Measurements from ENCODE around the gene CENPV. TPM values are rescaled to one million over a fixed set of nuclear protein-coding genes. Genes with fewer than 3 reads are reported as not detected.

The CENPV gene
- total and polyA plus RNA-seq, 2 of the 13 experiments (the other 11 are each of a cell fraction or from before 2014, with no cell fraction given): 193 to 292 TPM

- no peak for TF ChIP-seq KIAA2018 (CRISPR knock-in tag; IDR thresholded peaks at IDR 0.05; ENCODE audit: borderline replicate concordance)
- peak; percentile 57; the same call in 1 of the 2 replicates for TF ChIP-seq ZSCAN9 (CRISPR knock-in tag; IDR thresholded peaks at IDR 0.05; ENCODE audit: borderline replicate concordance)
- TF ChIP-seq ZNF331 (CRISPR knock-in tag; IDR thresholded peaks at IDR 0.05): peak; percentile 53; the same call in 1 of the 2 replicates
- no peak for TF ChIP-seq ZNF468 (CRISPR knock-in tag; IDR thresholded peaks at IDR 0.05)
- TF ChIP-seq HMGXB4 (CRISPR knock-in tag; IDR thresholded peaks at IDR 0.05; ENCODE audit: borderline replicate concordance in 1 of 2, low read depth in 1 of 2): peak in 1 of 2 experiments; percentile 34; a peak in 1 of 4 replicates
- TF ChIP-seq SRSF9 (IDR thresholded peaks at IDR 0.05; ENCODE audit: borderline replicate concordance, insufficient read depth, low read depth, low read length, poor library complexity, severe bottlenecking): no peak
- TF ChIP-seq, protein P1, sequence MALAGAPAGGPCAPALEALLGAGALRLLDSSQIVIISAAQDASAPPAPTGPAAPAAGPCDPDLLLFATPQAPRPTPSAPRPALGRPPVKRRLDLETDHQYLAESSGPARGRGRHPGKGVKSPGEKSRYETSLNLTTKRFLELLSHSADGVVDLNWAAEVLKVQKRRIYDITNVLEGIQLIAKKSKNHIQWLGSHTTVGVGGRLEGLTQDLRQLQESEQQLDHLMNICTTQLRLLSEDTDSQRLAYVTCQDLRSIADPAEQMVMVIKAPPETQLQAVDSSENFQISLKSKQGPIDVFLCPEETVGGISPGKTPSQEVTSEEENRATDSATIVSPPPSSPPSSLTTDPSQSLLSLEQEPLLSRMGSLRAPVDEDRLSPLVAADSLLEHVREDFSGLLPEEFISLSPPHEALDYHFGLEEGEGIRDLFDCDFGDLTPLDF (CRISPR knock-in tag; IDR thresholded peaks at IDR 0.05): no peak
- no peak for TF ChIP-seq HDAC1 (CRISPR knock-in tag; IDR thresholded peaks at IDR 0.05)
- peak; percentile 81 for TF ChIP-seq HOXA3 (CRISPR knock-in tag; IDR thresholded peaks at IDR 0.05)
- no peak for TF ChIP-seq PLRG1 (conservative IDR thresholded peaks at IDR 0.05)
- TF ChIP-seq ZNF790 (CRISPR knock-in tag; IDR thresholded peaks at IDR 0.05; ENCODE audit: borderline replicate concordance): no peak
- TF ChIP-seq, protein P2, sequence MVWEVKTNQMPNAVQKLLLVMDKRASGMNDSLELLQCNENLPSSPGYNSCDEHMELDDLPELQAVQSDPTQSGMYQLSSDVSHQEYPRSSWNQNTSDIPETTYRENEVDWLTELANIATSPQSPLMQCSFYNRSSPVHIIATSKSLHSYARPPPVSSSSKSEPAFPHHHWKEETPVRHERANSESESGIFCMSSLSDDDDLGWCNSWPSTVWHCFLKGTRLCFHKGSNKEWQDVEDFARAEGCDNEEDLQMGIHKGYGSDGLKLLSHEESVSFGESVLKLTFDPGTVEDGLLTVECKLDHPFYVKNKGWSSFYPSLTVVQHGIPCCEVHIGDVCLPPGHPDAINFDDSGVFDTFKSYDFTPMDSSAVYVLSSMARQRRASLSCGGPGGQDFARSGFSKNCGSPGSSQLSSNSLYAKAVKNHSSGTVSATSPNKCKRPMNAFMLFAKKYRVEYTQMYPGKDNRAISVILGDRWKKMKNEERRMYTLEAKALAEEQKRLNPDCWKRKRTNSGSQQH (CRISPR knock-in tag; IDR thresholded peaks at IDR 0.05; ENCODE audit: low read depth): no peak
- TF ChIP-seq ZBTB7B (CRISPR knock-in tag; IDR thresholded peaks at IDR 0.05): 0 out of 2 replicates have a peak, but pooled peaks have one; percentile 52
Measured at GRCh38 chr17:16313139-16314090, 39.9 kb downstream of the CENPV start (continued).

Measured in HepG2 (cell line).